Activated CD8-positive, alpha-beta memory T cell treated with anti-CD3 and anti-CD28 coated beads, Interleukin-2, amount 50 U/mL, for 4 hours (primary cell): Measurements from ENCODE around the gene SLC27A5.
"Not testable (repeated sequence)": the region's sequence is repeated elsewhere in the genome, so short reads cannot be mapped to it uniquely, and the experiment has no call there.

ENCODE experiments used
- DNase-seq: peaks from one replicate; pipeline ENCODE4 v3.0.0-alpha.2; 2020

SLC27A5 gene

DNA sequence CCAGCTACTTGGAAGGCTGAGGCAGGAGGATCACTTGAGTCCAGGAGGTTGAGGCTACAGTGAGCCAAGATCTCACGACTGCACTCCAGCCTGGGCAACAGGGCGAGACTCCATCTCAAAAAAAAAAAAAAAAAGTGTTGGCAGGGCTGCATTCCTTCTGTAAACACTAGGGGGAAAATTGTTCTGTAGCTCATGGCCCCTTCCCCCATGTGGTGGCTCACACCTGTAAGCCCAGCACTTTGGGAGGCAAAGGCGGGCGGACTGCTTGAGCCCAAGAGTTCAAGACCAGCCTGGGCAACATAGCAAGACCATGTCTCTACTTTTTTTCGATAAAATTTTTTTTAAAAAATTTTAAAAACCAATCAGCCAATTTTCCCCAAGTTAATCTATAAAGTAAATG, 27.4 kb downstream of the SLC27A5 start:
- DNase-seq, result not testable (repeated sequence)

DNA sequence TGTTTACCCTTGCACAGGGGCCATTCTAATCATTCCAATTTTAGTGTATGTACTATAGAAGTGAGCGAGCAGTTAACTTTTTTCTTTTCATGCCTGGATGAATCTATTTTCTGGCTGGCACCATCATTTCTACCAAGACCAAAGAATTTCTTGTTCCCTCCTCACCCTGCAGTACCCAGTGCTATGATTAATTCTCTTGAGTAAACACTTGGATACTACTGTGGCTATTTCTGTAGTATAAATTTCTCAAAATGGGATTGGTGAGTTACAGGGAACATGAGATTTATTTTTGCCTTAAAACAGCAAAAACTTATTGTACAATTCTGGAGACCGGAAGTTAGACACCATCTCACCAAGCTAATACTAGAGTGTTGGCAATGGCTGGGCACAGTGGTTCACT, 28.0 kb downstream of the SLC27A5 start:
- DNase-seq, result no peak

DNA sequence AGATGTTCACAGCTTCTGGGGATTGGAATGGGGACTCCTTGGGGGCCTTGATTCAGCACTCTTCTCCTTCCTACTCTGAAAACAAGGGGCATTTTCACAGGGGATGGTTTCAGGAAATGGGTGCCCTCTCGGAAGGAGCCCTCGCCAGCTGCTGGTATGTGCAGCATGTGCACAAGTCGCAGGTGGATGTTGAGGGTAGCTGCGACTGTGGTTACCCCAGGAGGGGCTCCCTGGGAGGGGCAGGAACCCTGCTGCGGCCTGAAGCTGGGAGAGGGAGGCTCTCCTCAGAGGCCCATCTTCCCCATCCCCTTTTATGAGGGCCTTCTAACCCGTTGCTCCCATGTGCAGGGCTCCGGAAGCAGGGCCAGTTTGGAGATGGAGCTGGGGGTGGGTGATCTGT, 29.4 kb downstream of the SLC27A5 start:
- no peak for DNase-seq

DNA sequence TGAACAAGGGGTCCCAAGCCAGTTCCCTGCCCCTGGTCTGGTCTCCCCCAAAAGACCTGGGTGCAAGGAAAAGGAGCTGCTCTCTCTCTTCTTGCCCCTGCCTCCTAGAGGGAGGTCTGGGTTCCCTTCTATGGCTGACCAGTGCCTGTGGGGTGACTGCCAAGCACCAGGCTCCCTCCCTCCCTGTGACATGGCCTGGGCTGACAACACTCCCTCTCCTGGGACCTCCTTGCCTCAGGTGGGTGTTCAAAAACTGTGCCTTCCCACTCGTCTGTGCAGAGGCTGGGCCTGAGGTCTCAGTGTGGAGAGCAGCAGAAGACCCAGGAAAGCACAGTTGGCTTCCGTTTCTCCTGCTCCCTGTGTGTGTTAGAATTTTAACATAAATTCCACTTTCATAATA, 31.0 kb downstream of the SLC27A5 start:
- no peak for DNase-seq

DNA sequence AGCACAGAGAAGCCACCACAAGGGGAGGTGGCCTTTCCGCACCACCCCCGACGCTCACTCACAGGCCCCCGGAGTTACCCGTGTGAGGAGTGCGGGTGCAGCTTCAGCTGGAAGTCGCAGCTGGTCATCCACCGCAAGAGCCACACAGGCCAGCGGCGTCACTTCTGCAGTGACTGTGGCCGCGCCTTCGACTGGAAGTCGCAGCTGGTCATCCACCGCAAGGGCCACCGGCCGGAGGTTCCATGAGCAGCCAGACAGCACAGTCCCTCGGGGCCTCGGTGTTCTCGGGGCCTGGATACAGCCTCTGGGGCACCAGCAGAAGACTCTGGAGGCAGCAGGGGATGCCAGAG, 31.3 kb downstream of the SLC27A5 start:
- no peak for DNase-seq

DNA sequence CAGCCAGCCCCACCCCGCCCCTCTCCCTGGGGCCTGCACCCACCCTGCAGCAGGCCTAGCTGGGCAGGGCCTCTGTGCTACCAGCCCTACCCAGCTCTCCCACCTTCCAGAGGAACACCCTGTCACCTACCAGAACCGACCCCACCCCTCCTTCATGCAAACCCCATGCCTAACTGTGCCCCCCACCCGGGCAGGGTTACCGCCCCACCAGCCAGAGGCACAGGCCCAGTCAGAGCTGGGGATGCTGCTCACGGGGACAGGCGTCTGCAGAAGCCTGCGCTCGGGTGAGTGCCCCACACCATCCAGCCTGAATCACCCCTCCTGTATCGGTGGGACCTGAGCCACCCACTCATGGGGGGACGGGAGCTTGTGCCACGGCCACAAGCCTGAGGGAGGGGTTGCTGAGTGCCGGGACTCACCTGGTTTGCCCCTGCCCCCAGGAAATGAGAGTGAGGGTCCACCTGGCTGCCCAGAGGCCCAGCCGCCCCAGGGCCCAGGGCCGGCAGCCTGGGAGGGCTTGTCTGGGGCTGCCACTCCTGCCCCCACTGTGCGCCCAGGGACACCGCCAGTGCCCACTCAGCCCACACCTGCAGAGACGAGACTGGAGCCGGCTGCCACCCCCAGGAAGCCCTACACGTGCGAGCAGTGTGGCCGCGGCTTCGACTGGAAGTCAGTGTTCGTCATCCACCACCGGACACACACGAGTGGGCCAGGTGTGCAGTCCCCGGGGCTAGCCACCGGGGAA, 31.9 kb downstream of the SLC27A5 start:
- DNase-seq, result no peak

DNA sequence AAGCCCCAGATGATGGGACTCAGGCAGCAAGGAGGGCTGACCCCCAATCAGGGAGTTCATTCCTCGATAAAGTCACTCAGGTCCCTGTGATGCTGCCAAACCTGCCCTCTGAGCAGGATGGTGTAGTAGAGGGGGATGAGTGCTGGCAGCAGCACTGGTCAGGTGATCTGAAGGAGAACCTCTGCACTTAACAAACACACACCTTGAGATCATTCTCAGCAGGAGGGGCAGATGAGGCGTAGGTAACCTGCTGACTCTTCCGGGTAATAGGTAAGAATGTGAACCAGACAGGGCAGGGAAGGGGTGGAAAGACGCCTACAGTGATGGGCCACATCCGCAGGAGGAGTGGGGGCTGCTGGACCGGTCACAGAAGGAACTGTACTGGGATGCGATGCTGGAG, 32.5 kb downstream of the SLC27A5 start:
- DNase-seq, result no peak

DNA sequence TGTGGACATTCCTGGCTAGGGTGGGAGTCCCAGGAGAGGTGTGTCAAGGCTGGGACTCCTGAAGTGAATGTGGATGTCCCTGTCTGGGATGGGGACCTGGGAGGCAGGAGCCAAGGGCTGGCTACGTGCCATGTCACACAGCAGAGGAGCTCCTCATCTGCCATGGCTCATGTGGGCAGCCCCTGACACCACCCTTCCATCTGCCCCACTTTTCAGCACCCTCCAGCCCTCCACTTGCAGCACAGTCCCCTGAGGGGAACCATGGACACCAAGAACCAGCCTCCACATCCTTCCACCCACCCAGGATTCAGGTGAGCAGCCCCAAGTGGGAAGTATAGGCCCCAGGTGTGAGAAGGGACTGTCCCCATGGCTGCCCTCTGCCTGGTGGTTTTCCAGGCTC, 33.9 kb downstream of the SLC27A5 start:
- DNase-seq, result no peak

DNA sequence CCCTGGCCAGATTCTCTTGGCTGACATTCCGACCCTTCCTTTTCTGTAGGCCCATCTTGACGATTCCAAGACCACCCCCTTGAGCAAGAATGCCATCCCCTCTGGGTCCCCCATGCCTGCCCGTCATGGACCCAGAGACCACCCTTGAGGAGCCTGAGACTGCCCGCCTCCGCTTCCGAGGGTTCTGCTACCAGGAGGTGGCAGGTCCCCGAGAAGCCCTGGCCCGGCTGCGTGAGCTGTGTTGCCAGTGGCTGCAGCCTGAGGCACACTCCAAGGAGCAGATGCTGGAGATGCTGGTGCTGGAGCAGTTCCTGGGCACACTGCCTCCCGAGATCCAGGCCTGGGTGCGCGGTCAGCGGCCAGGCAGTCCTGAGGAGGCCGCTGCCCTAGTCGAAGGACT, 34.7 kb downstream of the SLC27A5 start:
- DNase-seq, result no peak

DNA sequence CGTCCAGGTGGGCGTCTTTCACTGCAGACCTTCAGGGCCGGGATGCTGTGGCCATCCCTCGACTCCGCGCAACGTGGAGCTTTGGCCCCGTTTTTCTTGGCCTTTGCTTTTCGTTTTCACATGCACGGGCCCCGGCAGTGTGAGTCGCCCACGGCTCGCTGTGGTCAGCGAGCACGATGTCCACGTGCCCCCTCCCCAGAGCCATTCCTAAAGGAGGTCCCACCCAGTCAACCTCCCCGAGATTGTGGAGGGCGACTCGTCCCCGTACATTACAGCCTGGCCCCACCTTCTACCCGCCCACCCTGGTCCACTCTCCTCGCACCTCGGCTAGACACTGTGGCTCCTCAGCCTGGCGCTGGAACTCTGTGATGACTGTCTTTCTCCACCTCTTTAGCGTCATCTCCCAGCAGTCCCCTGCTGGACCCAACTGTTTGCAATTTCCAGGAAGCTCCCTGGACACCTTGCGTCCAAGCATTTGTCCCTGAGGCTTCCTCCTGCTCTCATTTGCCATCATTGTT, 35.2 kb downstream of the SLC27A5 start:
- no peak for DNase-seq

DNA sequence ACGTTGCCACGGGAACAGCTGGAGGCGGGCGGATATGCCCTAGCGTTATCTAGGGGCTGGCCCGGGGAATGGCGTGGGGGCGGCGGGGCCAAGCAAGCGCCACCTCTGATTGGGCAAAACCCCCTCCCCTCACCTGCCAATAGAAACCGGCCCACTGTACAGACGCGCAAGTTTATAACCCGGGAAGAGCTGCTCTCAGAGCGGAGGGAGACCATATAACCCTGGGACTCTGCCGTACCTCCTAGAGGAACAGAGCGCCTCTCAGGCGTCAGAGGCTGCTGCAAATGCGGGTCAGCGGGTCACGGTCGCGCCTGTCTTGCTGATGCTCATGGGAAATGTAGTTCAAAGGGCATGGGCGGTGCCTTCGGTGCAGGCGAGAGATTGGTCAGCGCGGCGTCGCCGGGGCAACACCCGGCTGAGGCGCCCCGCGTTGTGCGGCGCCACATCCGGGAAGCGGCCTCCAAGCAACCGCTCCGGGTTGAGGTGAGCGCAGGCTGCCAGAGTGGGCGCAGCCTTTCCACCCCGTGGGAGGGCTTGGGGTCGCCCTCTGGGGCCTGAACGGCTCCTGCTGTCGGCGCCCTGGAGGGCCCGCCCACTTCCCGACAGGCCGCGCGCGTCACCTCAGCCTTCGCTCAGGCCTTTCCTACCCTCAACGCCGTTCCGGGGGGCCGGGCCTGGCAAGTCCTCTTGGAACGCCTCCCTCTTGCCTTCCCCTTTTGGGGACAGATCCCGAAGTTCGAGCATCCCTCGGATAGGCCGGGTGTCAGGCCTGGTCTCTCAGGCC, 35.9 kb downstream of the SLC27A5 start, which contains the start of gene ZNF446:
Gene ZNF446, plus strand, starts transcription at position 639 of the 784 bp plus-strand sequence. CDS start 867 bp downstream, outside the sequence.
- DNase-seq, result peak; percentile 95

DNA sequence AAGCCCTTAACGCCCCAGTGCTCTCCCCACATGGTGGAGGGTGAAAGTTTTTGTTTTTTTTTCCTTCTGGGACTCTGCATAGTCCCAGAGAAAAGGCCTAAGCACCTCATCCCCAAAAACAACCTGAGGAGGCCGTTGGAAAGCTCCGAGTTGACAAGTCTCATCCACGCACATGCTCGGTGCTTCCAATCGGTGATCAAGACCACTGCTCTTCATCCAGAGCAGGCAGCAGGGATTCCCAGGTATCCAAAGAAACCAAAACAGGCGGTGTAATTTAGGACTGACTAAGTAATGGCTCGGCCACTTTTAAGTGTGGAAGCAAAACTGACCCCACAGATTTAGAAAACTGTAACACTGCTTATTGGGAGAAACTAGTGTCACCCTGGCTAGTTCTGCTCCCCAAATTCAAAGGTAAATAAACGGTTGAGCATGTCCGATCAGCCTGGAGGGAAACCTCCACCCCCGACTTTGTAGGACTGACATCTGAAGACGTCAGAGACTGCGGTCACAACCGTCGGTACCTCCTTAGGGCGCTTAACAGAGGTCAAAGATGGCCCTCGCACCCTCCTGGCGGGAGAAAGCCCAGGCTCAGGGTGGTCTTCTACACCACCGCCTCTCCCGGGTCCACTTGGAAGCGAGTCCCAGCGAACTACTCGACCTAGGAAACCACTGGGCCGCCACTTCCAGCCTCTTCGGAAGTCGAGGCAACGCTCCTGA, 36.6 kb downstream of the SLC27A5 start:
- no peak for DNase-seq

DNA sequence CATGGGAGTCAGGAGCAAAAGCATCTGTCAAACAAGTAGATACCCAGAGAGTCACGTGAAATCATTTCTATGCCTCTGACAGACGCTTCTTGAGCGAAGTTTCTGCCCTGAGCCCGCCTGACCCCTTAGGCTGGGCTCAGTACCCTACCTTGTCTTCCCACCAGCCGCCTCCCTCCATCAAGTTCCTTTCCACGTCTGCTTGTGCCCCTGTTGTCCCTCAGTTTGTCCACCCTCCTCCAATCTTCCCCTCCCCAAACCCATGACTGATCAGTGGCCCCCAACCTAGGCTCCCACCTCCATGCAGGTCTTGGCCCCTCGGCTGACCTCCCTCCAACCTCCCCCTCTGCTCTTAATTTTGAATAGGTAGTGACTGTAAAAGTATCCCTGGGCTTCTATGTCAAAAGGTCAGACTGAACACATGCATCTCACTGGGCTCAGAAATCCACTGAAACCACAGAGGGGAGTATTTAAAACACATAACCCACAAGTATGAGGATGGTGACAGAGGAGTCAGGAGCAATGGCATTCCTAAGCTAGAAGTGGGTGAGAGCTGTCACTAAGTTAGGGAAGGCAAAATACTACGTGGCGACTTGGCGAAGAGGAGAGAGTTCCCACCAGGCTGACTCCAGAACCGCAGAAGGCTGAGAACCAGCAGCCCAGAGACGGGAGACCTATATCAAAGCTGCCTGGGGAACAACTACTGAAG, 37.3 kb downstream of the SLC27A5 start:
- no peak for DNase-seq

DNA sequence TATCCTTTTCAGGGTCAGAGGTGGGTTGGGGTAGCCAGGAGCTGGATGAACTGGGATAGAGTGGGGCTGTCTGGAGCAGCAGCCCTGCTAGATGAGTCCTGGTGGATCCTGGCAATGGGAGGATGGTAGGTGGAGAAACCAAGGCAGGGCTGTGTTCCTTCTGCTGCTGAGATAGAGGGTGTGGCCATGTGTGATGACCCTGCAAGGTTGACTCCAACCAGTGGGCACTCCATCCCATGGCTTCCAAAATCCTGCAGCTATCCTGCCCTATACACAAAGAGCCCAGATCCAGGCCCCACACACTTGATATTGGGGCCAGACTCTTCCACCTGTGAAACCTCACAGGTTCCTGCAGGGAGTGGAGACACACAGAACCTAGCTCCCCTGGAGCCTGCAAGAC, 38.0 kb downstream of the SLC27A5 start:
- no peak for DNase-seq

DNA sequence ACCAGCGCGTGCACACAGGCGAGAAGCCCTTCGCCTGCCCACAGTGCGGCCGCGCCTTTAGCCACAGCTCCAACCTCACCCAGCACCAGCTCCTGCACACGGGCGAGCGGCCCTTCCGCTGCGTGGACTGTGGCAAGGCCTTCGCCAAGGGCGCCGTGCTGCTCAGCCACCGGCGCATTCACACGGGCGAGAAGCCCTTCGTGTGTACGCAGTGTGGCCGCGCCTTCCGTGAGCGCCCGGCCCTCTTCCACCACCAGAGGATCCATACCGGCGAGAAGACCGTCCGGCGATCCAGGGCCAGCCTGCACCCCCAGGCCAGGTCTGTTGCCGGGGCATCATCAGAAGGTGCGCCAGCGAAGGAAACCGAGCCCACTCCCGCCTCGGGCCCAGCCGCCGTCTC, 40.1 kb downstream of the SLC27A5 start:
- DNase-seq, result no peak

DNA sequence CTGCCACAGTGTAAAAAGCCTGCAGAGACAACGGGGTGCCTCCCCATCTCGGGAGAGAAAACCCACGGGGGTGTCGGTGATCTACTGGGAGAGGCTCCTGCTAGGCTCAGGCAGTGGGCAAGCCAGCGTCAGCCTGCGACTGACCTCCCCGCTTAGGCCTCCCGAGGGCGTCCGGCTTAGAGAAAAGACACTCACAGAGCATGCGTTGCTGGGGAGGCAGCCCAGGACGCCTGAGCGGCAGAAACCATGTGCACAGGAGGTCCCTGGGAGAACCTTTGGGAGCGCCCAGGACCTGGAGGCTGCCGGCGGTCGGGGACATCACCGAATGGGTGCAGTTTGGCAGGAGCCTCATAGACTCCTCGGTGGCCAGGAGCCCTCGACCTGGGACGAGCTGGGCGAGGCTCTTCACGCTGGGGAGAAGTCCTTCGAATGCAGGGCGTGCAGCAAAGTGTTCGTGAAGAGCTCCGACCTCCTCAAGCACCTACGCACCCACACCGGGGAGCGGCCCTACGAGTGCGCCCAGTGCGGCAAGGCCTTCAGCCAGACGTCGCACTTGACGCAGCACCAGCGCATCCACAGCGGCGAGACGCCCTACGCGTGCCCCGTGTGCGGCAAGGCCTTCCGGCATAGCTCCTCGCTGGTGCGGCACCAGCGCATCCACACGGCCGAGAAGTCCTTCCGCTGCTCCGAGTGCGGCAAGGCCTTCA, 40.8 kb downstream of the SLC27A5 start:
- DNase-seq, result not testable (repeated sequence)

DNA sequence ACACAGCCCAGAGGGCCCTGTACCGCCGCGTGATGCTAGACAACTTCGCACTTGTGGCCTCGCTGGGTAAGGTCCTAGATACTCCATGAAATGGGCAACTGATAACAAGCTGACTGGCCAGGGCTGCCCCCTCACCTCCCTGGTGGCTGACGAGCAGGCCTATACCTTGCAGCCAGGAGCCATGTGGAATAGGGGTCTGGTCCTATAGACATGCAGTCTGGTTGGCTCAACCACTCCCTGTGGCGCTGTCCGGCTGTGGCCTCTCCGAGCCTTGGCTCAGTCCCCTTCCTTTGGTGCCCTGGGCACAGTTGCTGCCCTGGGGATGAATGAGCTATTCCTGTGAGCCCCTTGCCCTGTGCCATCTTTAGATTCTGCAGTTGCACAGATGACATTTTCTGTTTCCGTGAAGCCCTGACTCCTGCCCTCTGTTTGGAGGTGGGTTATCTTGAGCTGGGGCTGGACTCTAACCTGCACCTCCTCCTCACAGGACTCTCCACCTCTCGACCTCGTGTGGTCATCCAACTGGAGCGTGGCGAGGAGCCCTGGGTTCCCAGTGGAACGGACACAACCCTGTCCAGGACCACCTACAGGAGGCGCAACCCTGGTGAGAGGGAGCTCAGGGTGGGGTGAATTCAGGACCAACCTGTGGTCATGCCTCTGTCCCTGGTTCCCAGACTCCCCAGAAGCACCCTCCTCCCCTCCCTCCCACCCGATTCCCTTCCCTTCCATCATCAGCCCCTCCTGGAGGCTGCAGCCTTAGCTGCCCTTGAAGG, 42.4 kb downstream of the SLC27A5 start:
- no peak for DNase-seq

DNA sequence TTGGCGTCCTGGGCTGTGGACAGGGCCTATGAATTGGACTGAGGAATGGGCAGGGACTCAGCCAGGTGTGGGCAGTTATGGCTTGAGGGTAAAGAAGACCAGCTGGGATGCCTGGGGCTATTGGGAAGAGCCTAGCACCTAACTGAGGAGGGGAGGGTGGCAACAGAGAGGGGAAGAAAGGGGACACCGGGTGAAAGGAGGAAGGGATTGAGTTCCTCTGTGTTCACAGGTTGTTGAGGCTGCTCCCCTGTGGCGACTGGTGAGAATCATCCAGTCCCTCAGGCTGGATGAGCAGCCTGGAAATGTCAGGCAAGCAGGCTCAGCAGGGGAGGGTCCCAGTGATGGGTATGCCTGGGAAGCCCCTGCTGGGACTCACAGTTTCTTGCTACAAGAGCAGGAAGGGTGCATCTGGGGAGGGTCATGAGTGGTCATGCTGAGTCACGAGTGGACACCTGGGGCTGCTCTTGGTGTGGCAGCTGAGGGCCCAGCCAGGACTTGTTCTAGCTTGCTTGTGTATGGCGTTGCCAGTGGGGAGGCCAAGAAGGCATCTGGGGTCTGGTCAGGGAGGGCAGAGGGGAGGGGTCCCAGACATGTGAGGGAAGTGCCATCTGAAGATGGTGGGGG, 43.5 kb downstream of the SLC27A5 start:
- no peak for DNase-seq

DNA sequence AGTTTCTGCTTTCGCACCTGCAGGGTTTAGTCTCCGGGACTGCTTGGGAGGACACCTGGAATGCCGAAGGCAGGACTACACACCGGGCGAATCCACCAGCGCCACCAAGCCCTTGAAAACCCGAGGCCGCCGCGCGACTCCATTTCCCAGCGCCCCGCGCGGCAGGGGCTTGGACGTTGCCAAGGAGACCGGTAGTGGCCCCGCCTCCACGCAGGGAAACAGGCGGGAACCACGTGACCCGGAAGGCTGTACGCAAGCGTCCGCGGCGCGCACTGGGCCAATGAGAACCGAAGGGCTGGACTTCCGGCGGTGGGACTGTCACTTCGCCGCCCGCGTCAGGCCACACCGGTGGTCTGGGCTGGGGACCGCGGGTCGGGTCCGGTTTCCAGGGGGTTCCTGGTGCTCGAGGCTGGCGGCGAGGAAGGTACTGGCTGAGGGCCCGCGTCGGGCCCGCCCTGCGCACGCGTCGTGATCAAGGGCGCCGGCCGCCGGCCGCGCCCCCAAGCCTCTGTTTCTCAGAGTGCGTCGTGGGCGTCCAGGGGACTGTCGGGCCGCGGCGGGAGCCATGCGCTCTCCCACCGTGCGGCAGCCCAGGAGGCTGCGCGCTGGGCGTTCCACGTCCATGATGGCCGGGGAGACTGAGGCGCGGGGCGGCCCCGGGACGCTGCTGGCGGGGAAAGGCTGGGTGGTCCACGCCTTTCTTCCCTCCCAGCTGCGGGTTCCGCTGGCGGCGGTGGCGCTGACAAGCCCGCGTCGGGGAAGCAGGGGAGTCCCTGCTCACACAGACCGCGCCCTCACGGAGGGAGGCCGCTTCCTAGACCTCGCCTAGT, 44.8 kb downstream of the SLC27A5 start, which contains the start of gene ZNF324:
Gene ZNF324, plus strand, starts transcription at position 321 of the 830 bp plus-strand sequence. CDS start 2,106 bp downstream, outside the sequence.
- DNase-seq, result peak; percentile 98
